ENCODE results near the gene URI1.
"Not testable (repeated sequence)": the region's sequence is repeated elsewhere in the genome, so short reads cannot be mapped to it uniquely, and the experiment has no call there.

The URI1 gene

GRCh38 chr19:29947871-29948270 is 5.8 kb downstream of the URI1 start:
- H3K36me3 ChIP-seq (ENCODE audit: control insufficient read depth in 2 of 2, insufficient read depth in 1 of 2, low read length in 2 of 2) = peaks cover 4% of the 10 kb centered on the region in 2 experiments; a peak in 1 of 3 replicates
- TF ChIP-seq ZNF146 (tag by site-specific recombination; IDR thresholded peaks at IDR 0.05) = no peak
- TF ChIP-seq ZBTB26 (tag by site-specific recombination; optimal IDR thresholded peaks at IDR 0.05) = peak; percentile 2
- ChIA-PET CTCF (no interaction called here), POLR2A (no interaction called here)
- H3K4me3 ChIP-seq (ENCODE audit: low read depth, low read length) = no peak overlapping the region
- peaks cover 48% of the 10 kb centered on the region for H3K4me1 ChIP-seq (ENCODE audit: control insufficient read depth, insufficient read depth, low read length)
- no peak overlapping the region for H3K27ac ChIP-seq (ENCODE audit: extremely low read depth, low read depth, low read length)
- H3K9me3 ChIP-seq (ENCODE audit: control insufficient read depth, insufficient read depth, low read depth, low read length) = no peaks in the 10 kb centered on the region

DNA sequence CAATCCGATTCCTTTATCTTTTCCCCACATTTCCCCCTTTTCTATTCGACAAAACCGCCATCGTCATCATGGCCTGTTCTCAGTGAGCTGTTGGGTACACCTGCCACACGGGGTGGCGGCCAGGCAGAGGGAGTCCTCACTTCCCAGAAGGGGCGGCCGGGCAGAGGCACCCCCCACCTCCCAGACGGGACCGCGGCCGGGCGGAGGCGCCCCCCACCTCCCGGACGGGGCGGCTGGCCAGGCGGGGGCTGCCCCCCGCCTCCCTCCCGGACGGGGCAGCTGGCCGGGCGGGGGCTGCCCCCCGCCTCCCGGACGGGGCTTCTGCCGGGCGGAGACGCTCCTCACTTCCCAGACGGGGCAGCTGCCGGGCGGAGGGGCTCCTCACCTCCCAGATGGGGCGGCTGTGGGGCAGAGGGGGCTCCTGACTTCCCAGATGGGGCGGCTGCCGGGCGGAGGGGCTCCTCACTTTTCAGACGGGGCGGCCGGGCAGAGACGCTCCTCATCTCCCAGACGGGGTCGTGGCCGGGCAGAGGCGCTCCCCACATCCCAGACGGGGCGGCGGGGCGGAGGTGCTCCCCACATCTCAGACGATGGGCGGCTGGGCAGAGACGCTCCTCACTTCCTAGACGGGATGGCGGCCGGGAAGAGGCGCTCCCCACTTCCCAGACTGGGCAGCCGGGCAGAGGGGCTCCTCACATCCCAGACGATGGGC is 6.9 kb downstream of the URI1 start:
- CTCF ChIA-PET = not testable (repeated sequence)

DNA sequence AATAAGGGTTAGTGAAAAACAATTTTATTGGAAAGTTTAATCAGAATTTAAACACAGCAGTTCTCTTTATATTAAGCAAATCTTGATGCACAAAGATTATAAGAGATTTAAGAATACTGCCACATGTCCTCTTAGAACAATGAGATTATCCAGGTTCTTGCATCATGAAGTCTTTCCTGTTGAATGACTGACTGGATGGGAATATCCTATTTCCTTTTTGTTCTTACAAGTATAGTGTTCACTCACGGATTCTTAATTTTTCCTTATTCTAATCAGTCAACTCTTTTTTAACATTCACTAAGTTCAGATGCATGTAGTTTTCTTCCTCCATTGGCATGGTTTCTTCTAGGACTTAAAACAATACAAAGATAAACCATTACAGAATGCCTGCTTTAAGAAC is 10.1 kb downstream of the URI1 start:
- Histone ChIP-seq H3K9me3 (ENCODE audit: control insufficient read depth, insufficient read depth, low read depth, low read length) (no peaks in the 10 kb centered on the region), H3K4me1 (ENCODE audit: control insufficient read depth, insufficient read depth, low read length) (peaks cover 27% of the 10 kb centered on the region), H3K36me3 (ENCODE audit: control insufficient read depth in 2 of 2, insufficient read depth in 1 of 2, low read length in 2 of 2) (peaks cover 4 to 14% of the 10 kb centered on the region in 2 experiments; a peak in 2 of 3 replicates), H3K4me3 (ENCODE audit: low read depth, low read length) (no peak overlapping the region), H3K27ac (ENCODE audit: extremely low read depth, low read depth, low read length) (no peak overlapping the region)
- ChIA-PET CTCF (no interaction called here), POLR2A (interaction anchor here (0.7 kb wide), 1 partner anchor 345 kb away, joined by 3 read pairs; no protein-coding TSS in a partner anchor)
- peak; percentile 51 for TF ChIP-seq SCRT2 (tag by site-specific recombination; IDR thresholded peaks at IDR 0.05)
- no peak for TF ChIP-seq ZFP37 (tag by site-specific recombination; IDR thresholded peaks at IDR 0.05)
- no peak for TF ChIP-seq ZSCAN23 (tag by site-specific recombination; IDR thresholded peaks at IDR 0.05)
- TF ChIP-seq ZNF558 (tag by site-specific recombination; IDR thresholded peaks at IDR 0.05) = peak; percentile 83
- peak; percentile 53; the same call in 1 of the 2 replicates for TF ChIP-seq PRDM6 (tag by site-specific recombination; IDR thresholded peaks at IDR 0.05)
- TF ChIP-seq ZNF488 (tag by site-specific recombination; IDR thresholded peaks at IDR 0.05) = no peak
- no peak for TF ChIP-seq ZNF610 (tag by site-specific recombination; IDR thresholded peaks at IDR 0.05; ENCODE audit: borderline replicate concordance)
- TF ChIP-seq, protein P1, sequence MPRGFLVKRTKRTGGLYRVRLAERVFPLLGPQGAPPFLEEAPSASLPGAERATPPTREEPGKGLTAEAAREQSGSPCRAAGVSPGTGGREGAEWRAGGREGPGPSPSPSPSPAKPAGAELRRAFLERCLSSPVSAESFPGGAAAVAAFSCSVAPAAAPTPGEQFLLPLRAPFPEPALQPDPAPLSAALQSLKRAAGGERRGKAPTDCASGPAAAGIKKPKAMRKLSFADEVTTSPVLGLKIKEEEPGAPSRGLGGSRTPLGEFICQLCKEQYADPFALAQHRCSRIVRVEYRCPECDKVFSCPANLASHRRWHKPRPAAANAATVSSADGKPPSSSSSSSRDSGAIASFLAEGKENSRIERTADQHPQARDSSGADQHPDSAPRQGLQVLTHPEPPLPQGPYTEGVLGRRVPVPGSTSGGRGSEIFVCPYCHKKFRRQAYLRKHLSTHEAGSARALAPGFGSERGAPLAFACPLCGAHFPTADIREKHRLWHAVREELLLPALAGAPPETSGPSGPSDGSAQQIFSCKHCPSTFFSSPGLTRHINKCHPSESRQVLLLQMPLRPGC (tag by site-specific recombination; IDR thresholded peaks at IDR 0.05) = no peak

More for the DNA sequence above, 6.9 kb downstream of the URI1 start:
- H3K27ac ChIP-seq (ENCODE audit: extremely low read depth, low read depth, low read length); H3K9me3 ChIP-seq (ENCODE audit: control insufficient read depth, insufficient read depth, low read depth, low read length); H3K36me3 ChIP-seq (ENCODE audit: control insufficient read depth in 2 of 2, insufficient read depth in 1 of 2, low read length in 2 of 2); POLR2A ChIA-PET; H3K4me3 ChIP-seq (ENCODE audit: low read depth, low read length): not testable (repeated sequence)
- H3K4me1 ChIP-seq (ENCODE audit: control insufficient read depth, insufficient read depth, low read length) = peaks cover 51% of the 10 kb centered on the region

GRCh38 chr19:29952646-29953045 is 10.6 kb downstream of the URI1 start:
- POLR2A ChIA-PET = no interaction called here
- H3K36me3 ChIP-seq (ENCODE audit: control insufficient read depth in 2 of 2, insufficient read depth in 1 of 2, low read length in 2 of 2) = peaks cover 4 to 18% of the 10 kb centered on the region in 2 experiments
- no peak for TF ChIP-seq ZNF302 (tag by site-specific recombination; IDR thresholded peaks at IDR 0.05; ENCODE audit: low read depth)
- TF ChIP-seq WT1 (tag by site-specific recombination; IDR thresholded peaks at IDR 0.05) = no peak
- TF ChIP-seq ZBTB26 (tag by site-specific recombination; optimal IDR thresholded peaks at IDR 0.05) = no peak
- no peak for TF ChIP-seq PATZ1 (tag by site-specific recombination; IDR thresholded peaks at IDR 0.05)
- TF ChIP-seq HOXA7 (CRISPR knock-in tag; IDR thresholded peaks at IDR 0.05; ENCODE audit: borderline replicate concordance) = no peak
- TF ChIP-seq ZNF488 (tag by site-specific recombination; IDR thresholded peaks at IDR 0.05) = no peak

More at GRCh38 chr19:29952646-29953045, 10.6 kb downstream of the URI1 start:
- H3K4me1 ChIP-seq (ENCODE audit: control insufficient read depth, insufficient read depth, low read length) = peaks cover 26% of the 10 kb centered on the region
- no peak overlapping the region for H3K27ac ChIP-seq (ENCODE audit: extremely low read depth, low read depth, low read length)
- no peak overlapping the region for H3K4me3 ChIP-seq (ENCODE audit: low read depth, low read length)
- peaks cover 2% of the 10 kb centered on the region; the same call in 1 of the 2 replicates for H3K9me3 ChIP-seq (ENCODE audit: control insufficient read depth, insufficient read depth, low read depth, low read length)
- CTCF ChIA-PET = no interaction called here

All from HEK293 (cell line).